ENCODE results near the gene CDKN1B.

- TF ChIP-seq CTCF (IDR thresholded peaks at IDR 0.05; ENCODE audit: low read length) (no peak), EZH2 (IDR thresholded peaks at IDR 0.05; ENCODE audit: borderline replicate concordance, low read length) (no peak)
These were observed 32.6 kb upstream of the CDKN1B start for GRCh38 chr12:12684375-12685106.
